Measurements from ENCODE around the gene PLIN3. TPM values are rescaled to one million over a fixed set of nuclear protein-coding genes. Genes with fewer than 3 reads are reported as not detected.

The PLIN3 gene
- total RNA-seq, 4 donors from 2014 or later = 18.5 to 66.3 (median 34.7) TPM

DNA sequence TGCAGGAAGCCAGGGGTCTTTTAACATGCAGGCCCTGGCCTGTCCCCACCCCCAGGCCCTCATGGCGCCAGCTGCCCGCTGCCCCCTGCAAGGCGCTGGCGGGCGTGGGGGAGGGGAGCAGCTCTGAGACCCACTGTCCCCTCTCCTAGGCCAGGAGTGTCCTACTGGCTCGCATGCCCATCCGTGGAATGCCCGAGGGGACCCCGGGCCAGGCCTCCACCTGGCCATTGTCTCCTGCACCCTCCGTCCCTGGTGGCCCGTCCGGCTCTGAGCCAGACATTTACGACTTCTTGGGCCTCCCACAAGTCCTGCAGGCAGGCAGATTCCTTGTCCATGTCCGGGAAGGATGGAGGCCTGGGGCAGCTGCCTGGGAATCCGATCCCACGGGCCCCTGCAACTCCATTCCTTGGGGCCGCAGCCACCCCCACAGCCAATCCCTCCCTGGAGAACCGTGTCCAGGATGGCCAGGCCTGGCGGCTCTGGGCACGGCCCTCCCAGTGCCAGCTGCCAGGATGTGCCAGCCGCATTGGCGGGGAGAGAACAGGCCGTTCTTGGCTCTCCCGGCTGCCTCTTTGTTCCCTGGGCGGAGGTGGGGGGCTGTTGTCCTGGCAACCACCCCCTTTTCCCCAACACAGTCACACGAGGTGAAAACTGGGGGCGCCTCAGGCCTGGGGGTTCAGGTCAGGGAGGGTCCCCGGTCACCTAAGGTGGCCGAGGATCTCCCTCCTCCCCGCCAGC is 10.5 kb upstream of the PLIN3 start:
- H3K27ac ChIP-seq = peak overlapping the region in 3 of 4 donors; percentile 57 to 73 (median 57)
- no peaks in the 10 kb centered on the region for H3K9me3 ChIP-seq
- H3K36me3 ChIP-seq = no peaks in the 10 kb centered on the region
- H3K27me3 ChIP-seq = no peaks in the 10 kb centered on the region
- peaks cover 0 to 22% (median 0%) of the 10 kb centered on the region in 3 donors for H3K4me1 ChIP-seq
- WGBS, 2 donors (ENCODE audit: low coverage in 1 of 2) = 56% methylated on average over 10 of the region's 30 CpGs; no CpG with 5 or more reads in 1 of the 2 donors
- H3K4me3 ChIP-seq = peak overlapping the region in 1 of 2 donors; percentile 18
- ATAC-seq = peak; percentile 80
- TF ChIP-seq, protein P1, sequence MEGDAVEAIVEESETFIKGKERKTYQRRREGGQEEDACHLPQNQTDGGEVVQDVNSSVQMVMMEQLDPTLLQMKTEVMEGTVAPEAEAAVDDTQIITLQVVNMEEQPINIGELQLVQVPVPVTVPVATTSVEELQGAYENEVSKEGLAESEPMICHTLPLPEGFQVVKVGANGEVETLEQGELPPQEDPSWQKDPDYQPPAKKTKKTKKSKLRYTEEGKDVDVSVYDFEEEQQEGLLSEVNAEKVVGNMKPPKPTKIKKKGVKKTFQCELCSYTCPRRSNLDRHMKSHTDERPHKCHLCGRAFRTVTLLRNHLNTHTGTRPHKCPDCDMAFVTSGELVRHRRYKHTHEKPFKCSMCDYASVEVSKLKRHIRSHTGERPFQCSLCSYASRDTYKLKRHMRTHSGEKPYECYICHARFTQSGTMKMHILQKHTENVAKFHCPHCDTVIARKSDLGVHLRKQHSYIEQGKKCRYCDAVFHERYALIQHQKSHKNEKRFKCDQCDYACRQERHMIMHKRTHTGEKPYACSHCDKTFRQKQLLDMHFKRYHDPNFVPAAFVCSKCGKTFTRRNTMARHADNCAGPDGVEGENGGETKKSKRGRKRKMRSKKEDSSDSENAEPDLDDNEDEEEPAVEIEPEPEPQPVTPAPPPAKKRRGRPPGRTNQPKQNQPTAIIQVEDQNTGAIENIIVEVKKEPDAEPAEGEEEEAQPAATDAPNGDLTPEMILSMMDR (IDR thresholded peaks at IDR 0.05) = no peak
- TF ChIP-seq EP300 (IDR thresholded peaks at IDR 0.05) = no peak
- no peak for TF ChIP-seq POLR2A (IDR thresholded peaks at IDR 0.05)
- peak; percentile 54 for TF ChIP-seq POLR2AphosphoS5 (IDR thresholded peaks at IDR 0.05)

- no peak for ATAC-seq
- Histone ChIP-seq H3K27me3 (no peaks in the 10 kb centered on the region), H3K4me3 (no peak overlapping the region), H3K27ac (no peak overlapping the region), H3K9me3 (no peaks in the 10 kb centered on the region), H3K4me1 (peaks cover 0 to 23% (median 0%) of the 10 kb centered on the region in 3 donors), H3K36me3 (no peaks in the 10 kb centered on the region)
- TF ChIP-seq EP300 (IDR thresholded peaks at IDR 0.05) = no peak
- TF ChIP-seq, protein P1 (IDR thresholded peaks at IDR 0.05) = no peak
- TF ChIP-seq POLR2AphosphoS5 (IDR thresholded peaks at IDR 0.05) = no peak
- no peak for TF ChIP-seq POLR2A (IDR thresholded peaks at IDR 0.05)
- 71 to 81% methylated on average over 1 to 3 of the region's 3 CpGs for WGBS, 2 donors (ENCODE audit: low coverage in 1 of 2)
These were observed 6.5 kb upstream of the PLIN3 start for GRCh38 chr19:4873930-4874329.

- H3K4me3 ChIP-seq = no peak overlapping the region
- no peaks in the 10 kb centered on the region for H3K36me3 ChIP-seq
- no peaks in the 10 kb centered on the region for H3K9me3 ChIP-seq
- no peaks in the 10 kb centered on the region for H3K27me3 ChIP-seq
- H3K27ac ChIP-seq = no peak overlapping the region
- TF ChIP-seq, protein P1 (IDR thresholded peaks at IDR 0.05) = no peak
- TF ChIP-seq POLR2AphosphoS5 (IDR thresholded peaks at IDR 0.05) (no peak), POLR2A (IDR thresholded peaks at IDR 0.05) (no peak), EP300 (IDR thresholded peaks at IDR 0.05) (no peak)
- no peak for ATAC-seq
- 0 to 81% methylated on average over 1 to 6 of the region's 6 CpGs for WGBS, 2 donors (ENCODE audit: low coverage in 1 of 2)
- H3K4me1 ChIP-seq = peaks cover 0 to 20% (median under 1%) of the 10 kb centered on the region in 3 donors
These were observed 4.2 kb upstream of the PLIN3 start for GRCh38 chr19:4871711-4872110.

GRCh38 chr19:4870025-4870700 is 2.7 kb upstream of the PLIN3 start:
- ATAC-seq = no peak

More at GRCh38 chr19:4870025-4870700, 2.7 kb upstream of the PLIN3 start:
- no peaks in the 10 kb centered on the region for H3K36me3 ChIP-seq
- no peak overlapping the region for H3K4me3 ChIP-seq
- peaks cover 0 to 28% (median 7%) of the 10 kb centered on the region in 3 donors for H3K4me1 ChIP-seq
- H3K27me3 ChIP-seq = no peaks in the 10 kb centered on the region
- H3K9me3 ChIP-seq = no peaks in the 10 kb centered on the region
- no peak for TF ChIP-seq POLR2AphosphoS5 (IDR thresholded peaks at IDR 0.05)
- TF ChIP-seq, protein P1 (IDR thresholded peaks at IDR 0.05) = no peak
- no peak for TF ChIP-seq POLR2A (IDR thresholded peaks at IDR 0.05)
- TF ChIP-seq EP300 (IDR thresholded peaks at IDR 0.05) = no peak
- H3K27ac ChIP-seq = no peak overlapping the region
- 20% methylated on average over 2 of the region's 10 CpGs; no CpG with 5 or more reads in 1 of the 2 donors for WGBS, 2 donors (ENCODE audit: low coverage in 1 of 2)

All from gastroesophageal sphincter (tissue), 4 donors.